HepG2 (cell line): ENCODE results near the gene C5AR2. TPM values are rescaled to one million over a fixed set of nuclear protein-coding genes. Genes with fewer than 3 reads are reported as not detected.

Experiments used
- ATM ChIP-seq: fragments of 450-650 bp; IDR thresholded peaks from 2 replicates; pipeline ENCODE4 v1.7.1; 2017; ENCODE audit warnings: mild to moderate bottlenecking, borderline replicate concordance
- CEBPB ChIP-seq: IDR thresholded peaks from 2 replicates; pipeline ENCODE4 v1.6.1; 2011; ENCODE audit warnings: low read depth, low read length, improper control_type of control experiment, borderline replicate concordance
- CREB1 ChIP-seq, 2 experiments: fragments of 450-650 bp in 1 of 2; IDR thresholded peaks; 2 replicates each; pipeline ENCODE4 v1.6.1; 2016 to 2017; ENCODE audit warnings: control low read depth in 1 of 2, mild to moderate bottlenecking in 1 of 2, missing compliant biosample characterization in 1 of 2, missing genetic modification characterization in 1 of 2
- FOXK1 ChIP-seq: sonication (generic); formaldehyde crosslinking; IDR thresholded peaks from 2 replicates; pipeline ENCODE4 v1.4.0; 2020; ENCODE audit warnings: low read depth, missing genetic modification reagents, borderline replicate concordance
- FOXO1 ChIP-seq: sonication (generic); formaldehyde crosslinking; IDR thresholded peaks from 2 replicates; pipeline ENCODE4 v1.4.0; 2020; ENCODE audit warnings: missing genetic modification reagents
- HNRNPH1 ChIP-seq: fragments of 200-400 bp; formaldehyde crosslinking; optimal IDR thresholded peaks from 2 replicates; pipeline ENCODE3; 2017; ENCODE audit warnings: mild to moderate bottlenecking, low read depth, low read length
- KLF16 ChIP-seq, 2 experiments: sonication (generic) in 1 of 2; formaldehyde crosslinking in 1 of 2; IDR thresholded peaks; 2 replicates each; pipeline versions ENCODE4 v1.6.1 to v1.8.0; 2016 to 2023; ENCODE audit warnings: missing genetic modification reagents in 2 of 2, missing compliant biosample characterization in 1 of 2
- MAFG ChIP-seq: sonication (generic); formaldehyde crosslinking; IDR thresholded peaks from 2 replicates; pipeline ENCODE4 v1.5.1; 2020; ENCODE audit warnings: mild to moderate bottlenecking, missing genetic modification reagents
- RFX1 ChIP-seq: fragments of 450-650 bp; IDR thresholded peaks from 2 replicates; pipeline ENCODE4 v1.6.1; 2017
- SMARCC2 ChIP-seq: fragments of 450-650 bp; IDR thresholded peaks from 2 replicates; pipeline ENCODE4 v1.6.1; 2017; ENCODE audit warnings: antibody characterized with exemption, mild to moderate bottlenecking
- TBL1XR1 ChIP-seq: fragments of 150-350 bp; IDR thresholded peaks from 2 replicates; pipeline ENCODE4 v1.6.1; 2014; ENCODE audit warnings: borderline replicate concordance, low read length; ENCODE audit not compliant: partially characterized antibody
- ZC3H4 ChIP-seq: sonication (generic); formaldehyde crosslinking; IDR thresholded peaks from 2 replicates; pipeline ENCODE4 v1.4.0; 2020; ENCODE audit warnings: missing genetic modification reagents, borderline replicate concordance
- ZNF451 ChIP-seq: sonication (generic); formaldehyde crosslinking; IDR thresholded peaks from 2 replicates; pipeline ENCODE4 v1.5.0; 2020; ENCODE audit warnings: mild to moderate bottlenecking, missing genetic modification reagents
- ZNF543 ChIP-seq: sonication (generic); formaldehyde crosslinking; IDR thresholded peaks from 2 replicates; pipeline ENCODE4 v1.4.0; 2020; ENCODE audit warnings: mild to moderate bottlenecking, missing genetic modification reagents
- ZNF614 ChIP-seq: IDR thresholded peaks from 2 replicates; pipeline ENCODE4 v1.6.1; 2018; ENCODE audit warnings: missing biosample characterization, missing genetic modification reagents, inconsistent platforms, borderline replicate concordance
- polyA plus RNA-seq, 8 experiments: library from polyadenylated mRNA; depleted of rRNA in 3 of 8; stranded (reverse) in 7 of 8; unstranded in 1 of 8; fragments of >200 nt; fragmentation: Illumina TruSeq in 4 of 8; extraction: Trizol in 4 of 8; gene quantifications; 2 replicates each; pipeline versions ENCODE4 v1.2.1 to v1.2.3, GENCODE V29; 2011 to 2016; ENCODE audit warnings: low read depth in 4 of 8, missing spikeins in 1 of 8, mixed read lengths in 1 of 8; ENCODE audit not compliant: insufficient read depth in 1 of 8
- total RNA-seq, 5 experiments: library from RNA; depleted of rRNA; stranded (reverse); fragments of >200 nt; fragmentation: Illumina TruSeq; extraction: Trizol; gene quantifications; 2 replicates each; pipeline ENCODE4 v1.2.3, GENCODE V29; 2016; ENCODE audit warnings: low read depth in 1 of 5
- TF ChIP-seq, protein P1 (sequence below), 2 experiments: fragments of 450-650 bp in 1 of 2; sonication (generic) in 1 of 2; formaldehyde crosslinking in 1 of 2; IDR thresholded peaks; 2 replicates each; pipeline versions ENCODE4 v1.6.1 to v1.8.0; 2016 to 2022; ENCODE audit warnings: antibody characterized with exemption in 1 of 2, mild to moderate bottlenecking in 1 of 2, missing genetic modification reagents in 1 of 2
- TF ChIP-seq, protein P2 (sequence below): IDR thresholded peaks from 2 replicates; pipeline ENCODE4 v1.6.1; 2016; ENCODE audit warnings: missing compliant biosample characterization, missing genetic modification reagents, borderline replicate concordance
- TF ChIP-seq, protein P3 (sequence below): fragments of 450-650 bp; IDR thresholded peaks from 2 replicates; pipeline ENCODE4 v1.6.1; 2017; ENCODE audit warnings: mild to moderate bottlenecking

The C5AR2 gene
- total and polyA plus RNA-seq, 2 of the 13 experiments (the other 11 are each of a cell fraction or from before 2014, with no cell fraction given): 0.09 to 0.24 TPM

DNA sequence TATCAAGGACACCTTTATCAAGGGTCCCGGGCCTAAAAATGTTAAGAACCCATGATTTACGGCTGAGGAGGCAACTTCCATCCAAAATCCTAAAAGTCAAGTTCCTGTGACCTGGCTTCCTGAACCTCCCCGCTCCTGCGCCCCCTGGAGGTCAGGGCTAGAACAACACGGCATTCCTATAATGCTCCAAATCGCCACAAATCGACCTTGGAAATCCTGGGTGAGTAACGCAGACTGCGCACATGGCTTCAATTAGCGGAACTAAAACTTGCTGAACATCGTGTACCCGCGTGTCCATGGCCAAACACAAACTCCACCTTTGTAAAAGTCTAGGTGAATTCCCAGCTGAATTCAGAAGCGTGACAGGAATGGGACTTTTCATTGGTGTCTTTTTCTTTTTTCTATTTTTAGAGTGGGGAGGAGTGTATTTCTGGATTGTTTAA is 26.6 kb upstream of the C5AR2 start (continued):
- TF ChIP-seq, protein P1, sequence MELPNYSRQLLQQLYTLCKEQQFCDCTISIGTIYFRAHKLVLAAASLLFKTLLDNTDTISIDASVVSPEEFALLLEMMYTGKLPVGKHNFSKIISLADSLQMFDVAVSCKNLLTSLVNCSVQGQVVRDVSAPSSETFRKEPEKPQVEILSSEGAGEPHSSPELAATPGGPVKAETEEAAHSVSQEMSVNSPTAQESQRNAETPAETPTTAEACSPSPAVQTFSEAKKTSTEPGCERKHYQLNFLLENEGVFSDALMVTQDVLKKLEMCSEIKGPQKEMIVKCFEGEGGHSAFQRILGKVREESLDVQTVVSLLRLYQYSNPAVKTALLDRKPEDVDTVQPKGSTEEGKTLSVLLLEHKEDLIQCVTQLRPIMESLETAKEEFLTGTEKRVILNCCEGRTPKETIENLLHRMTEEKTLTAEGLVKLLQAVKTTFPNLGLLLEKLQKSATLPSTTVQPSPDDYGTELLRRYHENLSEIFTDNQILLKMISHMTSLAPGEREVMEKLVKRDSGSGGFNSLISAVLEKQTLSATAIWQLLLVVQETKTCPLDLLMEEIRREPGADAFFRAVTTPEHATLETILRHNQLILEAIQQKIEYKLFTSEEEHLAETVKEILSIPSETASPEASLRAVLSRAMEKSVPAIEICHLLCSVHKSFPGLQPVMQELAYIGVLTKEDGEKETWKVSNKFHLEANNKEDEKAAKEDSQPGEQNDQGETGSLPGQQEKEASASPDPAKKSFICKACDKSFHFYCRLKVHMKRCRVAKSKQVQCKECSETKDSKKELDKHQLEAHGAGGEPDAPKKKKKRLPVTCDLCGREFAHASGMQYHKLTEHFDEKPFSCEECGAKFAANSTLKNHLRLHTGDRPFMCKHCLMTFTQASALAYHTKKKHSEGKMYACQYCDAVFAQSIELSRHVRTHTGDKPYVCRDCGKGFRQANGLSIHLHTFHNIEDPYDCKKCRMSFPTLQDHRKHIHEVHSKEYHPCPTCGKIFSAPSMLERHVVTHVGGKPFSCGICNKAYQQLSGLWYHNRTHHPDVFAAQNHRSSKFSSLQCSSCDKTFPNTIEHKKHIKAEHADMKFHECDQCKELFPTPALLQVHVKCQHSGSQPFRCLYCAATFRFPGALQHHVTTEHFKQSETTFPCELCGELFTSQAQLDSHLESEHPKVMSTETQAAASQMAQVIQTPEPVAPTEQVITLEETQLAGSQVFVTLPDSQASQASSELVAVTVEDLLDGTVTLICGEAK (IDR thresholded peaks at IDR 0.05): no peak
- TF ChIP-seq, protein P1 (CRISPR knock-in tag; IDR thresholded peaks at IDR 0.05): no peak
- TF ChIP-seq, protein P2, sequence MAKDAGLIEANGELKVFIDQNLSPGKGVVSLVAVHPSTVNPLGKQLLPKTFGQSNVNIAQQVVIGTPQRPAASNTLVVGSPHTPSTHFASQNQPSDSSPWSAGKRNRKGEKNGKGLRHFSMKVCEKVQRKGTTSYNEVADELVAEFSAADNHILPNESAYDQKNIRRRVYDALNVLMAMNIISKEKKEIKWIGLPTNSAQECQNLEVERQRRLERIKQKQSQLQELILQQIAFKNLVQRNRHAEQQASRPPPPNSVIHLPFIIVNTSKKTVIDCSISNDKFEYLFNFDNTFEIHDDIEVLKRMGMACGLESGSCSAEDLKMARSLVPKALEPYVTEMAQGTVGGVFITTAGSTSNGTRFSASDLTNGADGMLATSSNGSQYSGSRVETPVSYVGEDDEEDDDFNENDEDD (CRISPR knock-in tag): peak; percentile 67; the same call in 1 of the 2 replicates
- TF ChIP-seq FOXK1 (CRISPR knock-in tag) (peak; percentile 40; the same call in 1 of the 2 replicates), MAFG (CRISPR knock-in tag) (no peak), ATM (no peak), RFX1 (no peak), ZNF614 (CRISPR knock-in tag) (0 out of 2 replicates have a peak, but pooled peaks have one; percentile 70), CREB1 (IDR thresholded peaks at IDR 0.05) (no peak), CREB1 (CRISPR knock-in tag; IDR thresholded peaks at IDR 0.05) (no peak), FOXO1 (CRISPR knock-in tag) (peak; percentile 34; the same call in 1 of the 2 replicates), HNRNPH1 (peak; percentile 52), ZNF543 (CRISPR knock-in tag) (no peak), KLF16 (CRISPR knock-in tag; IDR thresholded peaks at IDR 0.05) (no peak; a peak in 1 of 4 replicates), ZC3H4 (CRISPR knock-in tag) (no peak), CEBPB (no peak), SMARCC2 (no peak), TBL1XR1 (no peak), ZNF451 (CRISPR knock-in tag) (no peak)
- TF ChIP-seq, protein P3, sequence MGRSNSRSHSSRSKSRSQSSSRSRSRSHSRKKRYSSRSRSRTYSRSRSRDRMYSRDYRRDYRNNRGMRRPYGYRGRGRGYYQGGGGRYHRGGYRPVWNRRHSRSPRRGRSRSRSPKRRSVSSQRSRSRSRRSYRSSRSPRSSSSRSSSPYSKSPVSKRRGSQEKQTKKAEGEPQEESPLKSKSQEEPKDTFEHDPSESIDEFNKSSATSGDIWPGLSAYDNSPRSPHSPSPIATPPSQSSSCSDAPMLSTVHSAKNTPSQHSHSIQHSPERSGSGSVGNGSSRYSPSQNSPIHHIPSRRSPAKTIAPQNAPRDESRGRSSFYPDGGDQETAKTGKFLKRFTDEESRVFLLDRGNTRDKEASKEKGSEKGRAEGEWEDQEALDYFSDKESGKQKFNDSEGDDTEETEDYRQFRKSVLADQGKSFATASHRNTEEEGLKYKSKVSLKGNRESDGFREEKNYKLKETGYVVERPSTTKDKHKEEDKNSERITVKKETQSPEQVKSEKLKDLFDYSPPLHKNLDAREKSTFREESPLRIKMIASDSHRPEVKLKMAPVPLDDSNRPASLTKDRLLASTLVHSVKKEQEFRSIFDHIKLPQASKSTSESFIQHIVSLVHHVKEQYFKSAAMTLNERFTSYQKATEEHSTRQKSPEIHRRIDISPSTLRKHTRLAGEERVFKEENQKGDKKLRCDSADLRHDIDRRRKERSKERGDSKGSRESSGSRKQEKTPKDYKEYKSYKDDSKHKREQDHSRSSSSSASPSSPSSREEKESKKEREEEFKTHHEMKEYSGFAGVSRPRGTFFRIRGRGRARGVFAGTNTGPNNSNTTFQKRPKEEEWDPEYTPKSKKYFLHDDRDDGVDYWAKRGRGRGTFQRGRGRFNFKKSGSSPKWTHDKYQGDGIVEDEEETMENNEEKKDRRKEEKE: no peak
